KMS-11 (cell line): ENCODE data around the gene LMLN.

Experiments used
- H2AFZ ChIP-seq: fragments of 200-600 bp; sonication (generic); 2 replicates; pipeline ENCODE4 v1.6.1; 2016; ENCODE audit warnings: antibody characterized with exemption, mixed run types, low read depth
- H3K27ac ChIP-seq: fragments of 200-600 bp; sonication (generic); 2 replicates; pipeline ENCODE4 v1.6.1; 2016; ENCODE audit warnings: mild to moderate bottlenecking, mixed run types
- H3K27me3 ChIP-seq: fragments of 200-600 bp; sonication (generic); 2 replicates; pipeline ENCODE4 v1.6.1; 2017; ENCODE audit warnings: mild to moderate bottlenecking, low read depth, mixed run types, moderate library complexity; ENCODE audit not compliant: insufficient read depth
- H3K36me3 ChIP-seq: fragments of 200-600 bp; sonication (generic); 2 replicates; pipeline ENCODE4 v1.6.1; 2017; ENCODE audit warnings: mild to moderate bottlenecking, mixed run types; ENCODE audit not compliant: insufficient read depth
- H3K4me1 ChIP-seq: fragments of 200-600 bp; sonication (generic); 2 replicates; pipeline ENCODE4 v1.6.1; 2016; ENCODE audit warnings: mild to moderate bottlenecking, low read depth, mixed run types; ENCODE audit not compliant: poor library complexity, severe bottlenecking
- H3K4me2 ChIP-seq: fragments of 200-600 bp; sonication (generic); 2 replicates; pipeline ENCODE4 v1.7.0; 2016; ENCODE audit warnings: mild to moderate bottlenecking, mixed run types
- H3K4me3 ChIP-seq: fragments of 200-600 bp; sonication (generic); IDR thresholded peaks from 2 replicates; pipeline ENCODE4 v1.6.1; 2017; ENCODE audit warnings: low read depth, low read length, mixed read lengths; ENCODE audit not compliant: insufficient read depth
- H3K79me2 ChIP-seq: fragments of 200-600 bp; sonication (generic); 2 replicates; pipeline ENCODE4 v1.6.1; 2016; ENCODE audit warnings: low read depth, mixed run types; ENCODE audit not compliant: insufficient read depth
- H3K9ac ChIP-seq: fragments of 200-600 bp; sonication (generic); 2 replicates; pipeline ENCODE4 v1.6.1; 2016; ENCODE audit warnings: mild to moderate bottlenecking, mixed run types
- H4K20me1 ChIP-seq: fragments of 200-600 bp; sonication (generic); 2 replicates; pipeline ENCODE4 v1.6.1; 2016; ENCODE audit warnings: mild to moderate bottlenecking, mixed run types; ENCODE audit not compliant: insufficient read depth
- CTCF ChIP-seq: fragments of 200-600 bp; sonication (generic); conservative IDR thresholded peaks from 2 replicates; pipeline ENCODE4 v1.6.1; 2017; ENCODE audit warnings: low read depth, mild to moderate bottlenecking, antibody characterized with exemption, low read length, moderate library complexity, mixed read lengths

LMLN gene

DNA sequence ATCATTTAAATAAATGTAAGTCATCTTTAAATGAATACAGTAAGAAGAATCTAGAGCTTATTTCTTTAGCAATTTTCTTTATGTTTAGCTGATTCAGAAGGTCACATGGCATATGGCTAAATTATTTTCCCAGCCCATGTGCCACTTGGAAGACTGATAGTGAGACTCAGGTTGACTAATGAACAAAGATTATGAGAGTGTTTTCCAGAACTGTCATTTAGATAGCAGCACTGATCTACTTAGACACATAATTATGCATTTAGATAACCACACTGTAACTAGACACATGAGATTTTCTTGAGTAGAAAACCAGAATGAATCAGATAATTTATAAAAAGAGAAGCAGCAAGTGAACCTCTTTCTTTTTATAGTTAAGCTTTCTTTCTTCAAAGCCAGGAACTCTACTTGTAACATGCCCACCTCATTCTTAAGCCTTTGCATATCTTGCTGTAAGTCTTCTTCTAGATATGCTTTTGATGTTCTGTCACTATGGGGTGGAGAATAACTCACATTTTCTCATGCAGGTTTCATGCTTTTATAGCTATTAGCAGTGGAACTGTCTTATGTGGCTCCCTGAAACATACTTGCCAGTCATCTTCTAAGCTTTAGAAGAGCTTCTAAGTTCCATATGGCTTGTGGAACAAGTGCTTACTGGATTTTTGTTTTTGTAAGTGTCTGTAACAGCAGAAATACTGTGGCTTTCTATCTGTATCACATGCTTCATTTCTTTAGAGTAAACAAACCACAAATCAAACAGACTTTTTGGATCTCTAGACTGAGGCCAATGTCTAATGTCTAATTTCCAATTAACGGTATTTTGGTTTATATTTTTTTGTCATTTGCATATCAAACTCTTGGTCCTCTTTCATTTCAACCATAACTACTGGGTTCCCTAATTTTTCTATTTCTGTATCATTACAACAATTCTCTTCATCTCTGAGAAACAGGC, 101.4 kb downstream of the LMLN start:
- Histone ChIP-seq H3K27ac (no peak overlapping the region), H3K4me3 (no peak overlapping the region), H4K20me1 (no peaks in the 10 kb centered on the region), H3K27me3 (no peaks in the 10 kb centered on the region), H3K9ac (no peak overlapping the region), H3K4me1 (no peaks in the 10 kb centered on the region), H2AFZ (no peak overlapping the region), H3K4me2 (no peak overlapping the region), H3K79me2 (no peaks in the 10 kb centered on the region), H3K36me3 (no peaks in the 10 kb centered on the region)
- no peak for TF ChIP-seq CTCF

DNA sequence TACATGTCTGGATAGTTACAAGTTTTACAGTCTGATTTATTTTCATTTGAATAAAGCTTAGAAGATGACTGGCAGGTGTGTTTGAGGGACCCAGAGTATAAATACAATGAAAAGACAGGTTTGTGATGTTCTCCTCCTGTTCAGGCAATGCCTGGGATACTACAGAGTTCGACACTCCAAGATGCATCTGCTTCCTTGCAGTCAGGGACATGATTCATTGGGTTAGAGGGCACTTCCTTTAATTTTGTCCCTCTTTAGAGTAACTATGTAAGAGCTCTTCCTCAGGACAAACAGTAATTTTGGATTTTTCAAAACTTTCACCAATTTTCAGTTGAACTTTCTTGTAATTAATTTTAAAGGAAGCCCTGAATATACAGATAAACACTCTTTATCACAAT, 102.0 kb downstream of the LMLN start:
- H3K4me2 ChIP-seq = no peak overlapping the region
- no peaks in the 10 kb centered on the region for H4K20me1 ChIP-seq
- no peaks in the 10 kb centered on the region for H3K79me2 ChIP-seq
- no peak overlapping the region for H2AFZ ChIP-seq
- H3K4me1 ChIP-seq = no peaks in the 10 kb centered on the region
- H3K4me3 ChIP-seq = no peak overlapping the region
- no peaks in the 10 kb centered on the region for H3K27me3 ChIP-seq
- no peak overlapping the region for H3K27ac ChIP-seq
- no peak for TF ChIP-seq CTCF
- H3K36me3 ChIP-seq = no peaks in the 10 kb centered on the region
- no peak overlapping the region for H3K9ac ChIP-seq

DNA sequence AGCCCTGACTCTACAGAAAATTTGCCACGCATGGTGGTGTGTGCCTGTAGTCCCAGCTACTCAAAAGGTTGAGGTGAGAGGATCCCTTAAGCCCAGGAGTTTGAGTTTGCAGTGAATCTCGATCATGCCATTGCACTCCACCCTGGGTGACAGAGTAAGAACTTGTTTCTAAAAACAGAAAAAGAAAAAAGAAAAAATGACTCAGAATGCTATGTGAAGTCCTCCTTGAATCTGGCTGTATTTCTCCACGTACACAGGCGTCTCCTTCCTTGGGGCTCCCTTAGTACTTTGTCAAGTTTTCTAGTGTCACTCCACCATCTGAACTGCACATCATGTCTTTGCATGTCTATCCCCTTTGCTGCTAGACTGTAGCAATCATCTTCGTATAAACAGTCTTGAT, 104.4 kb downstream of the LMLN start:
- H3K4me1 ChIP-seq = no peaks in the 10 kb centered on the region
- TF ChIP-seq CTCF = no peak

DNA sequence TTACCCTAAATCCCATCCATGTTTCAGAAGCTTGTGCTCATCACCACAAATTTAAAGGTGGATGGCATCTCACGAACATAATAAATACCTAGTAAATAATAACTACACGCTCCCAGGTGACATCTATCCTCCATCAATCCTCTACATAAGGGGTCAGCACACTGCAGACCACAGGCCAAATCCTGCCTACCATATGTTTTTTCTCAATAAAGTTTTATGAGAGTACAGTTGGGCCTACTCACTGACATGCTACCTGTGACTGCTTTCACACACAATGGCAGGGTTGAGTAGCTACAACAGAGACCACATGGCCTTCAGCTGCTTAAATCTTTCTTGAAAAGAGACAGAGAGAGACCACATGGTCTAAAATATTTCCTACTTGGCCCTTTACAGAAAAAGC, 105.9 kb downstream of the LMLN start:
- H3K79me2 ChIP-seq = no peaks in the 10 kb centered on the region
- H3K4me2 ChIP-seq = no peak overlapping the region
- H3K9ac ChIP-seq = no peak overlapping the region
- no peaks in the 10 kb centered on the region for H3K4me1 ChIP-seq
- H3K27me3 ChIP-seq = no peaks in the 10 kb centered on the region
- no peak overlapping the region for H3K27ac ChIP-seq
- no peaks in the 10 kb centered on the region for H3K36me3 ChIP-seq
- no peak for TF ChIP-seq CTCF
- no peak overlapping the region for H3K4me3 ChIP-seq
- H2AFZ ChIP-seq = no peak overlapping the region
- no peaks in the 10 kb centered on the region for H4K20me1 ChIP-seq

More for the DNA sequence above, 104.4 kb downstream of the LMLN start:
- H3K9ac ChIP-seq = no peak overlapping the region
- no peaks in the 10 kb centered on the region for H4K20me1 ChIP-seq
- no peaks in the 10 kb centered on the region for H3K27me3 ChIP-seq
- no peak overlapping the region for H3K4me3 ChIP-seq
- H3K4me2 ChIP-seq = no peak overlapping the region
- H3K27ac ChIP-seq = no peak overlapping the region
- H2AFZ ChIP-seq = no peak overlapping the region
- no peaks in the 10 kb centered on the region for H3K36me3 ChIP-seq
- no peaks in the 10 kb centered on the region for H3K79me2 ChIP-seq
